ENCODE data around the gene CST3. TPM values are rescaled to one million over a fixed set of nuclear protein-coding genes. Genes with fewer than 3 reads are reported as not detected.

CST3 gene
- total RNA-seq, 2 donors from 2014 or later, result 131 to 177 TPM

- DNase-seq, result no peak
- no peaks in the 10 kb centered on the region for H3K36me3 ChIP-seq (ENCODE audit: control insufficient read depth, insufficient read depth, low read length)
- Mint-ChIP-seq H3K27ac (no peak overlapping the region), H3K27me3 (ENCODE audit: insufficient read depth) (peaks cover 18% of the 10 kb centered on the region), H3K4me1 (peaks cover 12% of the 10 kb centered on the region), H3K9me3 (no peaks in the 10 kb centered on the region), H3K36me3 (ENCODE audit: low read depth) (peaks cover 3% of the 10 kb centered on the region), H3K4me3 (no peak overlapping the region)
- no peak overlapping the region for H3K9ac ChIP-seq (ENCODE audit: extremely low read depth, low read length, poor library complexity, severe bottlenecking)
- peaks cover 7% of the 10 kb centered on the region for H3K4me1 ChIP-seq (ENCODE audit: control insufficient read depth, insufficient read depth, low read length)
- 85 to 86% methylated on average over 5 to 8 of the region's 8 CpGs for WGBS, 2 experiments (ENCODE audit: insufficient coverage in 1 of 2, insufficient read length in 1 of 2)
- H3K9me3 ChIP-seq (ENCODE audit: control insufficient read depth, low read length), result no peaks in the 10 kb centered on the region
- no peak overlapping the region for H3K27ac ChIP-seq (ENCODE audit: low read depth, low read length)
- no peak for TF ChIP-seq CTCF (conservative IDR thresholded peaks at IDR 0.05)
- no peaks in the 10 kb centered on the region for H3K27me3 ChIP-seq (ENCODE audit: control insufficient read depth, insufficient read depth, low read length, poor library complexity, severe bottlenecking)
- no peak overlapping the region for H3K4me3 ChIP-seq (ENCODE audit: low read length)
Observed at GRCh38 chr20:23640018-23640601, 2.4 kb upstream of the CST3 start.

- Histone ChIP-seq H3K4me3 (ENCODE audit: low read length) (no peak overlapping the region), H3K4me1 (ENCODE audit: control insufficient read depth, insufficient read depth, low read length) (peaks cover 7% of the 10 kb centered on the region), H3K27me3 (ENCODE audit: control insufficient read depth, insufficient read depth, low read length, poor library complexity, severe bottlenecking) (no peaks in the 10 kb centered on the region), H3K9ac (ENCODE audit: extremely low read depth, low read length, poor library complexity, severe bottlenecking) (no peak overlapping the region), H3K36me3 (ENCODE audit: control insufficient read depth, insufficient read depth, low read length) (no peaks in the 10 kb centered on the region), H3K9me3 (ENCODE audit: control insufficient read depth, low read length) (no peaks in the 10 kb centered on the region), H3K27ac (ENCODE audit: low read depth, low read length) (no peak overlapping the region)
- TF ChIP-seq CTCF (conservative IDR thresholded peaks at IDR 0.05), result no peak
- H3K27me3 Mint-ChIP-seq (ENCODE audit: insufficient read depth), result peaks cover 18% of the 10 kb centered on the region
- peaks cover 14% of the 10 kb centered on the region for H3K4me1 Mint-ChIP-seq
- no peak overlapping the region for H3K4me3 Mint-ChIP-seq
- WGBS, 2 experiments (ENCODE audit: insufficient coverage in 1 of 2, insufficient read length in 1 of 2), result 88 to 89% methylated on average over 1 to 8 of the region's 8 CpGs
- no peaks in the 10 kb centered on the region for H3K9me3 Mint-ChIP-seq
- H3K36me3 Mint-ChIP-seq (ENCODE audit: low read depth), result peaks cover 9% of the 10 kb centered on the region
- H3K27ac Mint-ChIP-seq, result no peak overlapping the region
- no peak for DNase-seq
Observed at GRCh38 chr20:23639490-23639958, 1.8 kb upstream of the CST3 start.

GRCh38 chr20:23638309-23638708, 554 bp upstream of the CST3 start:
- WGBS, 2 experiments (ENCODE audit: insufficient coverage in 1 of 2, insufficient read length in 1 of 2), result 76 to 100% methylated on average over 1 to 9 of the region's 9 CpGs
- Mint-ChIP-seq H3K27ac (no peak overlapping the region), H3K36me3 (ENCODE audit: low read depth) (peaks cover 18% of the 10 kb centered on the region), H3K27me3 (ENCODE audit: insufficient read depth) (peaks cover 14% of the 10 kb centered on the region), H3K4me3 (no peak overlapping the region), H3K9me3 (no peaks in the 10 kb centered on the region), H3K4me1 (peaks cover 14% of the 10 kb centered on the region)
- Histone ChIP-seq H3K9me3 (ENCODE audit: control insufficient read depth, low read length) (no peaks in the 10 kb centered on the region), H3K27ac (ENCODE audit: low read depth, low read length) (no peak overlapping the region), H3K4me3 (ENCODE audit: low read length) (no peak overlapping the region), H3K4me1 (ENCODE audit: control insufficient read depth, insufficient read depth, low read length) (peaks cover 7% of the 10 kb centered on the region), H3K27me3 (ENCODE audit: control insufficient read depth, insufficient read depth, low read length, poor library complexity, severe bottlenecking) (no peaks in the 10 kb centered on the region), H3K9ac (ENCODE audit: extremely low read depth, low read length, poor library complexity, severe bottlenecking) (no peak overlapping the region), H3K36me3 (ENCODE audit: control insufficient read depth, insufficient read depth, low read length) (no peaks in the 10 kb centered on the region)
- no peak for TF ChIP-seq CTCF (conservative IDR thresholded peaks at IDR 0.05)
- DNase-seq, result no peak
